Activated T-cell treated with anti-CD3 and anti-CD28 coated beads, Interleukin-2, amount 50 U/mL, for 1 hour (primary cell): ENCODE data around the gene DROSHA.
"Not testable (repeated sequence)": the region's sequence is repeated elsewhere in the genome, so short reads cannot be mapped to it uniquely, and the experiment has no call there.

Experiments
- DNase-seq: peaks from one replicate; pipeline ENCODE4 v3.0.0-alpha.2; 2020

Gene DROSHA

GRCh38 chr5:31531888-31532547 lies at the start of gene DROSHA, which contains the start of gene C5orf22:
Gene DROSHA (minus strand): TSS chr5:31532093. CDS start chr5:31529059, 3,034 bp downstream.
Gene C5orf22 (plus strand): TSS chr5:31532301. CDS start chr5:31532393, 92 bp downstream.
- peak; percentile 89 for DNase-seq

DNA sequence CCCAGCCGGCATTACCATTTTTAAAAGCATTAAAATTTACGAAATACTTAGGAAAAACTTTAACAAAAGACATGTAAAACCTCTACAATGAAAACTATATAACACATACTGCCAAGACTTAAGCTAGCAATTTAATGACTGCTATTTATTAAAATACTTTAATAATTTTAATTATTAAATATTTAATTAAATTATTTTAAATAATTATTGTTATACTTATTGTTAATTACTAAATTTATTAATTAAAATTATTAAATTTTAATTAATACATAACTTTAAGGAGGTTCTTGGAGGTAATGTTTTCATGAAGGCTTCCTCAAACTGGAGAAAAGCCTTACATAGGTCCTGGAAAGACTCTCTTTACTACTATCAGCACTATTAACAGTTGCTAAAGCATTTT lies 47.7 kb upstream of the DROSHA start:
- DNase-seq, result no peak

- DNase-seq, result no peak
Observed at GRCh38 chr5:31577438-31577837, 45.5 kb upstream of the DROSHA start.

GRCh38 chr5:31574772-31575171 lies 42.9 kb upstream of the DROSHA start:
- DNase-seq, result no peak

GRCh38 chr5:31573494-31574142 lies 41.7 kb upstream of the DROSHA start:
- DNase-seq, result no peak

DNA sequence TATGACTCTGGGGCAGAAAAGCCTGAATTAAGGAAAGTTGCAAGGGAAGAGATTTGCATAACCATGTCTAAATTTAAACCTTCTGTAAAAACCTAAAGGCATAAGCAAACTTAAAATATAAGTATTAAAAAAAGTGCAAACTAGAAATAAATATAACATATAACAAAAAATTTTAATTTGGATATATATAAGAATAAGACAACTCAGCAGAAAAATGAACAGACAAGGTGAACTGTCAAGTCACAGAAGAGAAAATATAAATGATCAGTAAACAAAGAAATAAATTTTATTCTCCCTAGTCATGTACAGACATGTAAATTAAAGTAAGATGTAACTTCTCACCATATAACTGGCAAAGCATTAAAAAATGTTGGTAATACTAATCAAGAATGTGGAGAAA lies 37.2 kb upstream of the DROSHA start:
- no peak for DNase-seq

DNA sequence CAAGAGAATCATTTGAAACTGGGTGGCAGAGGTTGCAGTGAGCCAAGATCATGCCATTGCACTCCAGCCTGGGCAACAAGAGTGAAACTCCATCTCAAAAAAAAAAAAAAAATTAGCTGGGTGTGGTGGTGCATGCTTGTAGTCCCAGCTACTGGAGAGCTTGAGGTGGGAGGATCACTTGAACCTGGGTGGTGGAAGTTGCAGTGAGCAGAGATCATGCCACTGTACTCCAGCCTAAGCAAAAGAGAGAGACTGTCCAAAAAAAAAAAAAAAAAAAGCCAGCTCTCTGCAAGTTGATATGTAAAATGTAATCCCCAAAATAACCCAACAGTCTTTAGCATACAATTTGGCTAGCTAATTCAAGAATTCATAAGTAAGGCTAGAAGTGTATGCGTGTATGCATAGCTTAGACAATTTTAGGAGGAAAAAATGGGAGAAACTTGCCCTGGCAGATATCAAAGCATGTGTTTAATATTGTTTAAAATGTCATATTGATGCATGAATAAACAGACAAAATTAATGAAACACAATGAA lies 36.5 kb upstream of the DROSHA start:
- no peak for DNase-seq

GRCh38 chr5:31566362-31566761 lies 34.5 kb upstream of the DROSHA start:
- not testable (repeated sequence) for DNase-seq

DNA sequence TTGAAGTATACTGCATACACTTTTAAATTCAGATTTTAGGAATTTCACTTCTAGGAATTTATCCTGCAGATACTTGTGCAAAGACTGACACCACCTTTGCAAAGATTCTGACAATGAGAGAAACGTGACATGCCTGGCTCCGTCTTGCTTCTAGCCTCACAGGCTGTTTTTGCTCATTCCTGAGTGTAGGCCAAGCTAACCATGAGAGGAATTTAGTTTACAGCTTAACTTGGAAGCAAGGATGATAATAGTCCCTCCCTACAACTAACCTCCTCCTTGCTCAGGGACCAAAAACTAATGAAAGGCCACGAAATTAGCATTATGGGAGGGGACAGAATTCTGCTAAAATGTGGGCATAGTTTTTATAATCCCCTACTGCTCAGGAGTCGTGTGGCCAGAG lies 31.3 kb upstream of the DROSHA start:
- no peak for DNase-seq

DNA sequence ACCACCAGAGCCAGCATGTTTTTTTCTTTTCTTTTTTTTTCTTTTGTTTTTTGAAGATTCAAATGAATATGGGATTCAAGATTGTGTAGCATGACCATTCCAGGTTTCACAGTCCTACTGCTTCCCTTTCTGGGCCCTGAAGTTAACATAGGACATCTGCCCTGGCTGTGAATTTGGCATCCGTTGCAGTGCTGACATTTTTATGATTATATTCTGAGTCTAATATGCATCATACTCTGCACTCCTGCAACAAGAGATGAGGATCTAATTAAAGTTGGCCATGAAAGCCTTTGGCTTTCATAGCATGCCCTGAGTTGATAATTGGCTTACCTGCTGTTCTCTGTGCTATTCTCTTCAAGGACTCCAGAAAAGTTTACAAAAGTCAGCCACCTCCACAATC lies 30.1 kb upstream of the DROSHA start:
- DNase-seq, result no peak

DNA sequence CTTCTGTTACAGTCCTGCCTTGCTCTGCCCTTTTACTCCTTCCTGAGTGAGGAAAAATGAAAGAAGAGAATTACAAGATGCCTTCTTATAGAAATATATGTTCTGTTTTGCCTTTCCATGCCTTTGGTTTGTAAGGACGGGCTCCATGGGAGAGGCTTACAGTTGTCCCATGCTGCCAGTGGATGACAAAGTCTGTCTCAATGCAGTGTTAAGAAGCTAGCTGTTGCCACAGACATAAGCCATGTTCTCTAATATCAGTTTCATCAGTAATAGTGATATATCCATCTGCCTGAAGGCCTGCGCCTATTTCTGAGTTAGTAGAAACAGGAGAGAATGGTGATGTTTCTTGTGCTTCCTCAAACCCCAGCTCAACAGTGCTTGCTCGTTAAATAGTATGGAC lies 28.0 kb upstream of the DROSHA start:
- DNase-seq, result no peak

DNA sequence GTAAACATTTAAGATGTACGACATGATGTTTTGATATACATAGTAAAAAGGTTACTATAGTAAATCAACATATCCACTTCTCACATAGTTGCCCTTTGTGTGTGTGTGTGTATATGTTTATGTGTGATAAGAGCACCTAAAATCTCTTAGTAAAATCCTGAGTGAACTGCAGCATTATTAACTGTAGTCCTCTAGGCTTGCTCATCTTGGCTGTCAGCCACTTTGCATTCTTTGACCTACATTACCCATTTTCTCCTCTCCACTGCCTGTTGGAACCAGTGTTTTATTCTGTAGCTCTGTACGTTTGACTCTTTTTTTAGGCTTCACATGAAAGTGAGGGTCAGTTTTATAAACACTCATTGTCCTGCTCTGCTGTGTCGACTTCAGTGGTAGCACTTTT lies 24.6 kb upstream of the DROSHA start:
- DNase-seq, result no peak

- DNase-seq, result no peak
Observed at GRCh38 chr5:31554552-31554951, 22.7 kb upstream of the DROSHA start.

DNA sequence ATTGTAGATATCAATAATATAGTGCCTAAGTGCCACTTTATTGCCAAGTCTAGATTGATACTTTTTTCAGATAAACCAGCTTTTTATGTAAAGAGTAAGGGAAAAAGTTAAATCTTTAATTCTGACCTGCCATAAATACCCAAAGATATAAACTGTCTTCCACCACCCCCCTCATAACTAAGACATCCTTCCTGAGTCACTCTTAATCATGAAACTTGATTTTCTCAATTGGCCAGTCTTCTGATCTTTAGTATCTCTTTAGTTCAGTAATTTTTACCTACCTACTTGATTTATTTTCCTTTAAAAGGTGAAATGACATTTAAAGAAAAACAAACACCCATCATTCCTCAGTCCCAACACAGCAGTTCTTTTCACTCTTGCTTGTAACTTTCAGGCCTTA lies 22.0 kb upstream of the DROSHA start:
- DNase-seq, result no peak

DNA sequence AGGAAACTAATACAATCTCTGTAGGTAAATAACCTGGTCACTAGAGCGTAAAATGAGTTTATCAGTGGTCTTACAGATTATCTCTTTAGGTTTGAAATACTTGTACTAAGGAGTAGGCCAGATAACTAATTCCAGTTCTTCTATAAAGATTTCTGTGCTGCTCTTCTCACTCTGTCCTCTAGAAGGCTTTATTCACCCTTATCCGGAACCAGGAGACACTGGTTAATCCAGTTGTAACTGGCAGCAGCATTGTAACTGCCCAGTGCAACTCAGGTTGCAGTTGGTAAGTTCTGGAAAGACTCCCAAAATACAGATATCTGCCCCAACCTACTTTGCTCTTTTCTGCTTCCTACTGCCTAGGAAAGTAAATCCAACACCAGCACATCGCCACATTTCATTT lies 20.0 kb upstream of the DROSHA start:
- no peak for DNase-seq

GRCh38 chr5:31549114-31549513 lies 17.2 kb upstream of the DROSHA start:
- not testable (repeated sequence) for DNase-seq

- no peak for DNase-seq
Observed at GRCh38 chr5:31537851-31538250, 6.0 kb upstream of the DROSHA start.

GRCh38 chr5:31537349-31537748 lies 5.5 kb upstream of the DROSHA start:
- DNase-seq, result no peak

DNA sequence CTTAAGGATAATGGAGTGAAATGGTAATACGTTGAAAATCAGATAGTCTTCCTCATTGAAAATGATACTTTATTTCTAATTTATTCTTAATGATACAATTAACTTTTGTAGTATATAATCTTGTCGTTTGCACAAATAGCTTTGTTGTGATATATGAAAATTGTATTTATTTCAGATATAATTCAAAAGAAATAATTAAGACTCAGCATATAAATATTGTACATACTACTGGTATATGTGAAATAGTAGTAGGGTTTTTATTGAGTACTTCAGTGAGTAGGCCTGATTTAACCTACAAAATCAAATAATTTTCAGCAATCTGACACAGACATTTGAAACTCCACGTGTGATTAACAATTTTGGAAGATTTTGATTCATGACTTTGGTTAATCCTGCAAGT lies 5.0 kb upstream of the DROSHA start:
- no peak for DNase-seq

GRCh38 chr5:31534527-31535046 lies 2.7 kb upstream of the DROSHA start:
- DNase-seq, result no peak

- DNase-seq, result no peak
Observed at GRCh38 chr5:31531543-31531887, 378 bp downstream of the DROSHA start.

DNA sequence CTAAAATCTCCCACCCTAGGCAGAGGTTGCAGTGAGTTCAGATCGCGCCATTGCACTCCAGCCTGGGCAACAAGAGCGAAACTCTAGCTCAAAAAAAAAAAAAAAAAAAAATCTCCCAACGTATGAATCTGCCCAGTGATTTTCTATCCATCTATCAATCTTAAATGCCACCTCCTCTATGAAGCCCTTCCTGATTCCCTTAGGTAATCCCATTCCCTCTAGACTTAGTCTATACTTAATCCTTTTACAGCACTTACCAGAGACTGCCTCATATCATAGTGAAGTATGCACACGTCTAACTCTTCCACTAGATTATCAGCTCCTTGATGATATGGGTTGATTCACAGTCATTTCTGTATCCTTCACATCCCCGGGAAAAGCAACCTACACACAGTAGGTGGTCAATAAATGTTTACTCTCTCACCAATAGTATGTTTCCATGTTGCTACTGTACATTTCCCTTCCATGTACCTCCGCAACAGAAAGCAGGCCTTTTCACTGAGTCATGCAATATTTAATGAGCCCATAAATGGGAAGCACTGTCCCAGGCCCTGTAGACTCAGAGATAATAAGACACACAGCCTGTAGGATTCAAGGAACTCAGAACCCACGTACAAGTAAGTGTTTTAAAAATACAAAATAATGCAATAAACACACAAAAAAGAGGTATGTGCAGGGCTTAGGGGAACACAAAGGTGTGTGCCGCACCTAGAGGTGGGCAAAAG lies 1.2 kb downstream of the DROSHA start:
- DNase-seq, result no peak

DNA sequence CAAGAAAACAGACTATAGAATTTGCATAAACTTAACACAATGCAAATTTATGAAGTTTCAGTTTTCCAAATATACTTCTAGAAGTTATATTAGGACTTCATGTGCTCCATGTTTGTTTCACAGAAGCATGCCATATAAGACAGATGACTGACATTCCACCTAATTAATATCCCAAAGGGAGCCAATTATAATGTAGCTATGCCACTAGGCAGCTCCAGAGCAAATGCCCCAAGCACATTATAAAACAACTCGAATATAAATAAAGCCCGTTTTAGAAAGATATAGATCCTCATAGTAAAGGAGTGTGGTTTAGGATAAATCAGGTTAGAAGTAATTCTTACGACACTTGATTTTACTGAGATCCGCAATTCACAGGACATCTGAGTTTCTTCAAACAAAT lies 8.9 kb downstream of the DROSHA start:
- DNase-seq, result no peak

- DNase-seq, result no peak
Observed at GRCh38 chr5:31516802-31517201, 15.1 kb downstream of the DROSHA start.
